PC-9 (cell line): Measurements from ENCODE around the gene GNG10. TPM values are rescaled to one million over a fixed set of nuclear protein-coding genes. Genes with fewer than 3 reads are reported as not detected.

Experiments
- BruUV-seq: library from RNA; stranded (reverse); fragments of 400-500 nt; replicated peaks from 2 replicates; lab custom pipeline; 2021; lab: Mats Ljungman, UMichigan
- CTCF ChIA-PET: fragments of 300-600 bp; sonication (Branson Sonifier 250); formaldehyde crosslinking; loops from one replicate; lab custom pipeline; 2022; ENCODE audit warnings: antibody characterized with exemption; lab: Charles Lee
- POLR2A ChIA-PET: fragments of 300-600 bp; sonication (Branson Sonifier 250); formaldehyde crosslinking; loops from one replicate; lab custom pipeline; 2022; ENCODE audit warnings: antibody characterized with exemption; ENCODE audit not compliant: unreplicated experiment; lab: Charles Lee
- DNase-seq, 2 experiments: peaks; one replicate each; pipeline versions ENCODE4 v3.0.0 to v3.0.0-alpha.2; 2015 to 2022; ENCODE audit warnings: mixed read lengths in 1 of 2
- H2AFZ ChIP-seq: fragments of 200-600 bp; sonication (generic); 2 replicates; pipeline ENCODE4 v1.8.1; 2017; ENCODE audit warnings: antibody characterized with exemption
- H3F3A ChIP-seq: fragments of 200-600 bp; sonication (generic); 2 replicates; pipeline ENCODE4 v1.8.1; 2017; ENCODE audit warnings: antibody characterized with exemption, mild to moderate bottlenecking, low read depth; ENCODE audit not compliant: insufficient read depth
- H3K27ac ChIP-seq: fragments of 200-600 bp; sonication (generic); 2 replicates; pipeline ENCODE4 v1.6.1; 2016; ENCODE audit warnings: mixed run types
- H3K27me3 ChIP-seq: fragments of 200-600 bp; sonication (generic); 2 replicates; pipeline ENCODE4 v1.6.1; 2016; ENCODE audit warnings: low read depth, mixed run types; ENCODE audit not compliant: insufficient read depth
- H3K36me3 ChIP-seq: fragments of 200-600 bp; sonication (generic); 2 replicates; pipeline ENCODE4 v1.6.1; 2016; ENCODE audit warnings: low read depth, mixed run types
- H3K4me1 ChIP-seq: fragments of 200-600 bp; sonication (generic); replicated peaks from 2 replicates; pipeline ENCODE4 v1.6.1; 2016; ENCODE audit warnings: mixed run types; ENCODE audit not compliant: insufficient read depth
- H3K4me2 ChIP-seq: fragments of 200-600 bp; sonication (generic); 2 replicates; pipeline ENCODE4 v1.6.1; 2017; ENCODE audit warnings: mixed run types
- H3K4me3 ChIP-seq: fragments of 200-600 bp; sonication (generic); 2 replicates; pipeline ENCODE4 v1.6.1; 2016; ENCODE audit warnings: mixed run types
- H3K79me2 ChIP-seq: fragments of 200-600 bp; sonication (generic); 2 replicates; pipeline ENCODE4 v1.6.1; 2017; ENCODE audit warnings: low read depth, mixed run types
- H3K9me2 ChIP-seq: fragments of 200-600 bp; sonication (generic); 2 replicates; pipeline ENCODE4 v1.8.1; 2017; ENCODE audit warnings: mild to moderate bottlenecking; ENCODE audit not compliant: insufficient read depth
- H3K9me3 ChIP-seq: fragments of 200-600 bp; sonication (generic); 2 replicates; pipeline ENCODE4 v1.8.1; 2016; ENCODE audit warnings: low read depth; ENCODE audit not compliant: insufficient read depth
- H4K20me1 ChIP-seq: fragments of 200-600 bp; sonication (generic); 2 replicates; pipeline ENCODE4 v1.8.1; 2017; ENCODE audit not compliant: insufficient read depth
- CTCF ChIP-seq: fragments of 200-600 bp; sonication (generic); conservative IDR thresholded peaks from 2 replicates; pipeline ENCODE4 v1.6.1; 2017; ENCODE audit warnings: mixed run types, antibody characterized with exemption, mild to moderate bottlenecking, moderate library complexity
- EZH2 ChIP-seq: fragments of 200-600 bp; sonication (generic); IDR thresholded peaks from 2 replicates; pipeline ENCODE4 v1.8.0; 2017; ENCODE audit warnings: antibody characterized with exemption, low read depth
- intact Hi-C: fragments of 100-400 bp; cut with micrococcal nuclease; formaldehyde crosslinking; loops from one replicate; pipeline ENCODE4 v1.10.0; 2022; ENCODE audit not compliant: unreplicated experiment
- total RNA-seq: library from RNA; stranded (reverse); gene quantifications from 2 replicates; pipeline ENCODE4 v1.2.3, GENCODE V29; 2021

Gene GNG10
- total RNA-seq, 1 experiment from 2014 or later = 70.8 TPM

- Histone ChIP-seq H3K27ac (peak overlapping the region; percentile 73), H4K20me1 (no peaks in the 10 kb centered on the region), H3K4me1 (peaks cover 32% of the 10 kb centered on the region), H3K79me2 (no peaks in the 10 kb centered on the region), H3K4me3 (no peak overlapping the region), H3F3A (peaks cover 33% of the 10 kb centered on the region), H3K36me3 (no peaks in the 10 kb centered on the region), H3K9me2 (no peaks in the 10 kb centered on the region), H3K27me3 (no peaks in the 10 kb centered on the region), H3K9me3 (0 out of 2 replicates have a peak, but pooled peaks cover 6% of the 10 kb centered on the region), H3K4me2 (peak overlapping the region; percentile 40), H2AFZ (no peak overlapping the region)
- intact Hi-C loops = loop anchor here (1.0 to 2.0 kb wide), 2 partner anchors 24 to 41 kb away; no protein-coding TSS in a partner anchor
- TF ChIP-seq EZH2 (no peak), CTCF (peak; percentile 68)
- peak in 1 of 2 experiments; percentile 26 for DNase-seq
- BruUV-seq = no TSS peak
- ChIA-PET POLR2A (interaction anchor here (0.6 kb wide), 3 partner anchors 17 to 23 kb away, joined by 9 to 13 read pairs (median 9); no protein-coding TSS in a partner anchor), CTCF (interaction anchor here (0.6 to 1.5 kb wide), 5 partner anchors 10 to 1025 kb away, joined by 3 to 6 read pairs (median 4); no protein-coding TSS in a partner anchor)
Observed at GRCh38 chr9:111621895-111622480, 39.4 kb upstream of the GNG10 start.

- H3K27ac ChIP-seq = peak overlapping the region; percentile 73
Observed at GRCh38 chr9:111622626-111623025, 38.8 kb upstream of the GNG10 start.

More at GRCh38 chr9:111622626-111623025, 38.8 kb upstream of the GNG10 start:
- Histone ChIP-seq H3K27me3 (no peaks in the 10 kb centered on the region), H4K20me1 (no peaks in the 10 kb centered on the region), H3F3A (peaks cover 33% of the 10 kb centered on the region), H3K36me3 (no peaks in the 10 kb centered on the region), H2AFZ (no peak overlapping the region), H3K9me2 (no peaks in the 10 kb centered on the region), H3K4me2 (peak overlapping the region; percentile 40), H3K9me3 (0 out of 2 replicates have a peak, but pooled peaks cover 6% of the 10 kb centered on the region), H3K79me2 (no peaks in the 10 kb centered on the region), H3K4me3 (no peak overlapping the region), H3K4me1 (peaks cover 32% of the 10 kb centered on the region)
- ChIA-PET CTCF (no interaction called here), POLR2A (no interaction called here)
- DNase-seq = peak; percentile 80 to 89
- TF ChIP-seq CTCF (no peak), EZH2 (no peak)
- no TSS peak for BruUV-seq
- intact Hi-C loops = loop anchor here (1.0 to 2.0 kb wide), 2 partner anchors 24 to 40 kb away; no protein-coding TSS in a partner anchor
